EL (cell line): ENCODE data around the gene SERPINA1.

Experiments used
- DNase-seq: peaks from one replicate; pipeline ENCODE4 v3.0.0-alpha.2; 2016

SERPINA1 gene

GRCh38 chr14:94397289-94398181, 9.1 kb upstream of the SERPINA1 start:
- no peak for DNase-seq

GRCh38 chr14:94396628-94397225, 8.3 kb upstream of the SERPINA1 start:
- no peak for DNase-seq

- no peak for DNase-seq
These were observed 7.6 kb upstream of the SERPINA1 start for GRCh38 chr14:94395888-94396574.

DNA sequence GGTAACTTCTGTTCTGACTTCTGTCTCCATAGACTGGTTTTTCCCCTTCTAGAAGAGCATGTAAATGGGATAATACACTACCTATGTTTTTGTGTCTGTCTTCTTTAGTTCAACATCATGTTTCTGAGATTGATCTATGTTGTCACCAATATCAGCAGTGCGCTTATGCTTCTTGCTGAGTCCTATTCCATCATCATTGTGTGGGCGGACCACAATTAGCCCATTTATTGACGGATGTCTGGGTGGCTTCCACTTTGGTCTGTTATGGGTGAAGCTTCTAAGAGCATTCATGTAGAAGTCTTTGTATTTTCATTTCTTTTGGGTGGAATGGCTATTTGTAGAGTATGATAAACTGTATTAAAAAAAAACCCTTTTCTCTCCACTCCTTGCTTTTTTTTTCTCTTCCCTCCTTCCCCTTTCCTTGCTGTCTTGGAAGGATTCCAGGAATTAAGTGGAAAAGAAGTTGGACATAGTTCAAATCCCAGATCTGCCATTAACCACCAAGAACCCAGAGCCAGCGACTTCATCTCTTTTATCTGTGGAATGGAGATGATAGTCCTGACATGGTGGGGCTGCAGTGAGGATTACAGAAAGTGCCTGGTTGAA, 7.0 kb upstream of the SERPINA1 start:
- no peak for DNase-seq

GRCh38 chr14:94394581-94395207, 6.3 kb upstream of the SERPINA1 start:
- DNase-seq = peak; percentile 53

- DNase-seq = no peak
These were observed 5.7 kb upstream of the SERPINA1 start for GRCh38 chr14:94394025-94394493.

- no peak for DNase-seq
These were observed 5.1 kb upstream of the SERPINA1 start for GRCh38 chr14:94393474-94393873.

GRCh38 chr14:94392510-94392935, 4.1 kb upstream of the SERPINA1 start:
- DNase-seq = peak; percentile 77

GRCh38 chr14:94391281-94391975, 3.0 kb upstream of the SERPINA1 start:
- DNase-seq = no peak

DNA sequence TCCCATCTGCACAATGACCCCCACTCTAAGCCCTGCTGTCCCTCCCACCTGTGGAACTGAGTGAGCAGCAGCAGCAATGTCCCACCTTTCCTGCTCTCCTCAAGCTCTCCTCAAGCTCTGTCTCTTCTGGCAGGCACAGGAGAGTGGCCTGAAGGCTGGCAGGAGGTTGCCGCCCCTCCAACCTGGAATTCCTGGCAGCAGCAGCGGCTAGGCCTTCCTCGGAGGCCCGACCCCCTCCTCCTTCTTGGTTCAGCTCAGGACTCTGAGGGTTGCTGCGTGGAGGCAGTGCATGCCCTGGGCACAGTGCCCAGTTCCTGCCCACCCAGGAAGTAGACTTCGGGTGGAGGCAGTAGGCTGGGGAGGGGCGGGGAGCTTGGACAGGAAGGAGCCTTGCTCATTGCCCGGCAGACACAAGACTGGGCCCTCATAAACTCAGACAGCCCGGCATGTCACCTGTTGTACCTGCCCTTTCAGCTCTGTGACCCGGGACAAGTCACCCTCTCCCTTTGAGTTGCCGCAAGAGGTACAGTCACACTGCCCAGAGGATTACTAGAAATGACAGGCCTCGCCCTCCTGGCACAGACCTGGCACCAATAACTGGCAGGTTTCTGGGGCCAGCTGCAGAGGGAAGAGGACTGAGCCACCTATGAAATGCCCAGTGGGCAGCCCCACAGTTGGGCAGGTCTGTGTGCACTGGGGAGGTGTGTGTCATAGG, 2.1 kb upstream of the SERPINA1 start:
- peak; percentile 63 for DNase-seq

DNA sequence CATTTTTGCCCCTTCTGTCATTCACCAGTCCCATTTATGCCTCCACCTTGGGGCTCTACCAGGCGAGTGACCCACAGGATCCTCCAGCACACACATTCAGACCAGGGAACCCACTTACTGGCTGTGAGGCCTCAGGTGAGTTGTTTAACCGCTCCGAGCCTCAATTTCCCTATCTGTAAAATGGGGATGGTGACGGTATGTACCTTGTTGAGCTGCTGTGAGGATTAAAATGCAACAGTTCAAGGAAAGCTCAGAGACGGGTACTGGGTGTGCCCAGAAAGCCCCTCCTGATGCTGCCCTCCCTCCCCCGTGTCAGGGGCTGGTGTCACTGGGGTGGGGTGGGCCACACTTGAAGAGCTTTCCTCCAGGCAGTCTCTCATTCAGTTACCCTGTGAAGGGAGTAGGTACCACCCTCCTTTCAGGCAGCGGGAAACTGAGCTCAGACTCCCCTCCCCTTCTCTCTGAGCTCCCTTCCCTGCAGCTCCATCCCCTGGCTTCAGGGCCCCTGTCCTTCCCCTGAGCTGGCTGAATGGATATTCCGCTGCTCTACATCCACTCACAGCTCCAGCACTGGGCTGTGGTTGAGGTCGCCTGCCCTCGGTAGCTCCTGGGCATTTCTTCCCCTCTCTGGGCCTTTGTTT, 1.4 kb upstream of the SERPINA1 start:
- no peak for DNase-seq

DNA sequence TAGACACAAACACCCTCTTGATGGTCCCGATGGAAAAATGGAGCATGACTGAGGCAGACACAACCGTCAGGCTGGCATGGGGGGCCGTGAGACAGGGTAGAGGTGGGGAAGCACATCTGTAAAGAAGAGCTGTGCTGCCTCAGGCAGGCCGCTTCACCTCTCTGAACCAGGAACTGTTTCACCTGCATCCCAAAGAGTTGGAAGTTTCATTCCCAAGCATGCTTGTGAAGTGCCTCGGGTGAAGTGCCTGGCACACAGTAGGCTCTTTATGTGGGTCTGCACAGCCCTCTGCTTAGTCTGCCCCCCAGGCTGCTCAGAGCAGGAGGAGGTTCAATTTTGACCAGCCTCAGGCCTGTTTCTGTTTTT, 685 bp upstream of the SERPINA1 start:
- DNase-seq = no peak

DNA sequence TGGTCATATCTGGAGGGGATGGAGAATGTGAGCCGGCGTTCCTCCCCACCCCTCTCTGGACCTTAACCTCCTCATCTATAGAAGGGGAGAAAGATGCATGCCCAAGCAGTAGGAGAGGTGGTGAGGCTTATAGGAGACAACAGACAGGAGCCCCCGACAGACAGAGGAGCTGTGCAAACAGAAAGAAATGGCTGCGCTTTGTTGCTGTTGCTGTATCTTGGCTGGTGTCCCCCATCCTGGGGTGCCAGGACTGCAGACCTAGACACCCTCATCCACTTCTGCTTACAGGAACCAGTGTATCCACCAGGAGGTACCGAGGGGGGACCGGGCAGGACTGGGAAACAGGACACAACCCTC, 397 bp downstream of the SERPINA1 start:
- no peak for DNase-seq

DNA sequence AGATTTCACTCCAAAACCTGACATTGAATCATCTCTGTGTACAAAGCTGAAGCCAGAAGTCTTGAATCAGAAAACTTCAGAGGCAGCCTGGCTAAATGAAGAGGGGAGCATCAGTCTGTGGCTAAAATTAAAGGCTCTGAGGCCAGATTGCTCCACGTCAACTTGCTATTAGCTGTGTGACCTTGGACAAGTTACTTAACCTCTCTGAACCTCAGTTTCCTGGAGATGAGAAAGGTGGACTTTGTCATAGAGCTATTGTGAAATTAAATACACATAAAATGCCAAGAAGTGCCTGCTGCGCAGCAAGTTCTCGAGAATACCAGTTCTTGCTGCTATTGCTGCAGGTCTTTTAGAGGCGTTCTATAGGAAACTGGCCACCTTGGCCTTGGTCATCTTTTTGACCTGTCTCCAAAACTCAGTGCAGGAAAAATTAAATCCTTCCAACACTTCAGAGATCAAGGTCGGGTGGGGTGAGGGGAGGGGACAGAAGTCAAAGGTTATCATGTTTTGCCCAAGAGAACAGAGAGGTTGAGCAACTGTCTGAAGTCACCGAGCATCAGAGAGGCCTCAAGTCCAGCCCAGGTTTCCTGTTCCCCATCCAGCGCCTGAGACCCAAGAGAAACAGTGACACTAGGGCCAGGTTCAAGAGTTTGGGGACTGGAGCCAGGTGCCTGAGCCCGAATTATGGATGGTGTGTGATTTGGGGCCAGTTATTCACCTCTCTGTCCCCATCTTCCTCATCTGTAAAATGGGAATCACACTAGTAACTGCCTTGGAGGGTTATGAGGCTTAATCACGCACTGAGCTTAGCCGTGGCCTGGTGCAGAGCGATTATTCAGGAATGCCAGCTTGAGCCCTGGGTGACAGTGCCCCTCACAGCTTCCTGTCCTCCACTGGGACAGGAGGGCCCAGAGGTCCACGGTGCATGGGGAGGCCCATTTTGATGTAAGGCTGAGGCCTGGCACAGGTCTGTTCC, 1.1 kb downstream of the SERPINA1 start:
- DNase-seq = no peak

DNA sequence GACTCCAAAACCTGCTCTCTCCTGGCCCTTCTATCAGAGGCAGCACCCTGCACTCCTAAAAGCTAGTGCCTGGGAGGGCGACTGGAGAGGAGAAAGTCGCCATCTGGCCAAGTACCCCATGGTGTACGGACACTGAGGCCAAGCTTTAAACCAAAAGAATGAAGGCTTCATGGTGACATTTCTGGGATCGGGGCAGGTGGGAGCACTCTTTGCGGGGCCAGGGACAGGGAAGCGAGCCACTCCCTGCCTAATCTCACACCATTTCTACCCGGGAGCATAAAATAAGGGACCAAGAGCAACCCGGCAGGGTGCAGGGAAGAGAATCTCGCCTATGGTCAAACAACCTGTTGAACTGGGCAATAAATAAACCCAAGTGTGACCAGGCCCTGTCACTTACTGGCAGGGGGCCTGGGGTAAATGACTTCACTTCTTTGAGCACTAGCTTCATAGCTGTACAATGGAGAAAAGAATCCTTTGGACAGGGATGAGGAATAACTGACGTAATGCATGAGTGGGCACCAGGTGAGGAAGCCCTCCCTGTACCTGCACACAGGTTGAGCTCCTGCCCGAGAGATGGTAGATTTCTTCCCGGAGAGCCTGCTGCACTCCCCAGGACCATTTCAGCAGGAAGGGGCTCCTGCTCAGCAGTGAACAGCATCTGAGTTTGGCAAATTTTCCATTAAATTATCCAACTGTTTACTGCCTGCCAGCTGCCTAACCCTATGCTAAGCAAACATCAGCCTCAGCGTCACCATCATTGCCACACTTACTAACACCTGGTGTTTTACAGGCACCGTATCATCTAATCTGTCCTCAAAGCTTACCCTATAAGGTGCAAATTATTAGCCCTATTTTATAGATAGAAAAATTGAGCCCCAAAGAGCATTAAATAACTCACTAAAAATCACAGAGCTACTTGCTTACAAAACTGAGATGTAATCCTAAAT, 2.0 kb downstream of the SERPINA1 start:
- no peak for DNase-seq

- DNase-seq = no peak
These were observed 2.8 kb downstream of the SERPINA1 start for GRCh38 chr14:94385553-94386057.

- DNase-seq = no peak
These were observed 4.1 kb downstream of the SERPINA1 start for GRCh38 chr14:94384342-94384741.

DNA sequence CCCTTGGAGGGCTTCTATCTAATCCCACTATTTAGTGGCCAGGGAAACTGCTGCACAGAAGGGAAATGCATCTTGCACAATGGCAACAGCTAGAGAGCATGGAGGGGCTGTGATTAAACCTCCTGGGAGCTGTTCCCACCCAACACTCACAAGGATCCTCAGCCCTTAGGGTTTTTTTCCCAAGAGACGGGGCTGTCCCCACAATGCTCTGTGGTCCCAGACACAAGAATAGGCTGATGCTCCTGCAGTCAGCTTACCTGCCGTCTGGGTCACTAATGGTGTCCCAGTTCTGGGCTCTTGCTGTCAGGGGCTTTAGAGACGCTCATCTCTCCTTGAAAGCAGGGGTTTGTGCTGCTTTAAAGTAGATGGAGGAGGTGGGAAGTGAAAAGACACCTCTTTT, 4.6 kb downstream of the SERPINA1 start:
- DNase-seq = no peak
